Omental fat pad (tissue), 4 donors: ENCODE results near the gene PLEKHA1. TPM values are rescaled to one million over a fixed set of nuclear protein-coding genes. Genes with fewer than 3 reads are reported as not detected.

Experiments
- ATAC-seq: fragments of 150-250 bp; one replicate; pipeline ENCODE4 v1.9.1; 2016; ENCODE audit warnings: mild to moderate bottlenecking, moderate library complexity; ENCODE audit not compliant: low FRiP score
- DNase-seq: peaks from one replicate; pipeline ENCODE4 v3.0.0-alpha.2; 2019; ENCODE audit warnings: low spot score
- total RNA-seq, 4 donors: library from RNA; depleted of rRNA; stranded (reverse); fragments of >200 nt; gene quantifications; one replicate each; pipeline ENCODE4 v1.1.0, GENCODE V29; 2016
- TF ChIP-seq, protein P1 (sequence below), 3 donors: fragments of 450-650 bp; IDR thresholded peaks; one replicate each; pipeline ENCODE4 v1.5.1; 2016 to 2017; ENCODE audit warnings: antibody characterized with exemption in 3 of 3, mild to moderate bottlenecking in 3 of 3, moderate library complexity in 2 of 3

Gene PLEKHA1
- total RNA-seq, 4 donors from 2014 or later: 22.9 to 30.8 (median 26.8) TPM

DNA sequence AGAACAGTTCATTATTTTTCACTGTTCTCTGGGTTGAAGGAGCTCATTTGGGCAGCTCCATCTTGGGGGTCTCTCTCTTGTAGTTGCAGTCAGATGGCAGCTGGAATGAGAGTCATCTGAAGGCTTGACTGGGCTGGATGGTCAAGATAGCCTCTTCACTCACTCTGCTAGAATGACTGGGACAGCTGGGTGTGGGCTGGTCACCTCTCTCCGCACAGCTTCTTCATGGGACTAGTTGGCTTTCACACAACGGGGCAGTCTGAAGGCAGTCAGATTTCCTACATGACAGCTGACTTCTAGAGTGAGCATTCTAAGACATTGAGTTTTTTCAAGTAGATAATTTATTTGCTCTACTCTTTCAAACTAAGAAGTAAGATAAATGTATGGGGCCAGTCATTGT, 13.1 kb downstream of the PLEKHA1 start:
- no peak for ATAC-seq
- no peak for DNase-seq
- TF ChIP-seq, protein P1, sequence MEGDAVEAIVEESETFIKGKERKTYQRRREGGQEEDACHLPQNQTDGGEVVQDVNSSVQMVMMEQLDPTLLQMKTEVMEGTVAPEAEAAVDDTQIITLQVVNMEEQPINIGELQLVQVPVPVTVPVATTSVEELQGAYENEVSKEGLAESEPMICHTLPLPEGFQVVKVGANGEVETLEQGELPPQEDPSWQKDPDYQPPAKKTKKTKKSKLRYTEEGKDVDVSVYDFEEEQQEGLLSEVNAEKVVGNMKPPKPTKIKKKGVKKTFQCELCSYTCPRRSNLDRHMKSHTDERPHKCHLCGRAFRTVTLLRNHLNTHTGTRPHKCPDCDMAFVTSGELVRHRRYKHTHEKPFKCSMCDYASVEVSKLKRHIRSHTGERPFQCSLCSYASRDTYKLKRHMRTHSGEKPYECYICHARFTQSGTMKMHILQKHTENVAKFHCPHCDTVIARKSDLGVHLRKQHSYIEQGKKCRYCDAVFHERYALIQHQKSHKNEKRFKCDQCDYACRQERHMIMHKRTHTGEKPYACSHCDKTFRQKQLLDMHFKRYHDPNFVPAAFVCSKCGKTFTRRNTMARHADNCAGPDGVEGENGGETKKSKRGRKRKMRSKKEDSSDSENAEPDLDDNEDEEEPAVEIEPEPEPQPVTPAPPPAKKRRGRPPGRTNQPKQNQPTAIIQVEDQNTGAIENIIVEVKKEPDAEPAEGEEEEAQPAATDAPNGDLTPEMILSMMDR (IDR thresholded peaks at IDR 0.05): no peak

DNA sequence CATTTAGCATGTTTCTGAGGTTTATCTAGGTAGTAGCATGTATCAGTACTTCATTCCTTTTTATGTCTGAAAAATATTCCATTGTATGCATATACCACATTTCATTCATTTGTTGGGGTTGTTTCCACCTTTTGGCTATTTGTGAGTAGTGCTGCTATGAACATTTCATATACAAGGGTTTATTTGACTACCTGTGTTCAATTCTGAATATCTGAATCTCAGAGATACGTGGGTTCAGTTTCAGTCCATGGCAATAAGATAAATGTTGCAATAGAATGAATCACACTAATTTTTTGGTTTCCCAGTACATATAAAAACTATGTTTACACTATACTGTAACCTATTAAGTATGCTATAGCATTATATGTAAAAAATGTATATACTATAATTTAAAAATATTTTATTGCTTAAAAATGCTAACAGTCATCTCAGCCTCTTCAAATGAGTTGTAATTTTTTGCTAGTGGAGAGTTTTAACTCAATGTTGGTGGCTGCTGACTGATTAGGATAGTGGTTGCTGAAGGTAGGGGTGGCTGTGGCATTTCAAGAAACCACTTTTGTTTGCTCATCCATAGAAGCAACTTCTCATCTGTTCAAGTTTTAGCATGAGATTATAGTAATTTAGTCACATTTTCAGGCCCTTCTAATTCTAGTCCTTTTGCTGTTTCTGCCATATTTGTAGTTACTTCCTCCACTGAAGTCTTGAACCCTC, 13.9 kb downstream of the PLEKHA1 start:
- ATAC-seq: no peak
- no peak for DNase-seq
- TF ChIP-seq, protein P1 (IDR thresholded peaks at IDR 0.05): no peak

DNA sequence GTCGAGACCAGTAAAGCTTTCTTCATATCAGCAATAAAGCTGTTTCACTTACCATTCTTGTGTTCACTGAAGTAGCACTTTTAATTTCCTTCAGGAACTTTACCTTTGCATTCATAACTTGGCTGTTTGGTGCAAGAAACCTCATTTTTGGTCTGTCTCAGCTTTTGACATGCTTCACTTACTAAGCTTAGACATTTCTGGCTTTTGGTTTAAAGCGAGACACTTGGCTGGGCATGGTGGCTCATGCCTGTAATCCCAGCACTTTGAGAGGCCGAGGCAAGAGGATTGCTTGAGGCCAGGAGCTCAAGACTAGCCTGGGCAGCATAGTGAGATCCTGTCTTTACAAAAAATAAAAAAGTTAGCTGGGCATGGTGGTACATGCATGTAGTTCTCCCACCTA, 15.8 kb downstream of the PLEKHA1 start:
- TF ChIP-seq, protein P1 (IDR thresholded peaks at IDR 0.05): no peak
- ATAC-seq (no peak), DNase-seq (no peak)

DNA sequence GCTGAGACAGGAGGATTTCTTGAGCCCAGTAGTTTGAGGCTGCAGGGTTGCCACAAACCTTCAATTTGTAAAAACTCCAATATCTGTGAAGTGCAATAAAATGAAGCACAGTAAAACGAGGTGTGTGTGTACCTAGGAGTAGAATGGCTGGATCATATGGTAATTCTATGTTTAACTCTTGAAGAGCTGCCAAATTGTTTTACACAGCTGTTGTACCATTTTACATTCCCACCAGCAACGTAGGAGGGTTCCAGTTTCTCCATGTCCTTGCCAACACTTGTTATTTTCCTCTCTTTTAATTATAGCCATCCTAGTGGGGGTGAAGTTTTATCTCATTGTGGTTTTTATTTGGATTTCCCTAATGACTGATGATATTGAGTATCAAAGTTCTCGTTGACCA, 16.2 kb downstream of the PLEKHA1 start:
- DNase-seq: no peak
- ATAC-seq: no peak
- TF ChIP-seq, protein P1 (IDR thresholded peaks at IDR 0.05): no peak

DNA sequence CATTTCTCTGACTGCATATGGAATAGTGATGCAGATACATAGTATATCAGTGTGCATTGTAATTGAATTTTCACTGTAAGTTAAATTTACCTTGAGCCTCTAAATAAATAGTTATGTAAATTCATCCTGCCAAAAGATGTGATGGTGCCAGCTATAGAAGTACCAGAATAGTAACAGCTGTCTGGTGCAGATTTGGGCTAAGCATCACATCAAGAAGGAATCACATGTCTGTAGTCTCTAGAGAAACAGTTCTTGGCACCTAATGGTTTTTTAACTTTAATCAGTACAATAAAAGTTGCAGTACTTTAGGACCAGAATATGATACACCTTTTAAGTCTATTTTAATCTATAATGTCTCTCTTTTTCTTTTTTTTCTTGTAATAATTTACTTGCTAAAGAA, 17.4 kb downstream of the PLEKHA1 start:
- no peak for ATAC-seq
- no peak for DNase-seq
- TF ChIP-seq, protein P1 (IDR thresholded peaks at IDR 0.05): no peak

DNA sequence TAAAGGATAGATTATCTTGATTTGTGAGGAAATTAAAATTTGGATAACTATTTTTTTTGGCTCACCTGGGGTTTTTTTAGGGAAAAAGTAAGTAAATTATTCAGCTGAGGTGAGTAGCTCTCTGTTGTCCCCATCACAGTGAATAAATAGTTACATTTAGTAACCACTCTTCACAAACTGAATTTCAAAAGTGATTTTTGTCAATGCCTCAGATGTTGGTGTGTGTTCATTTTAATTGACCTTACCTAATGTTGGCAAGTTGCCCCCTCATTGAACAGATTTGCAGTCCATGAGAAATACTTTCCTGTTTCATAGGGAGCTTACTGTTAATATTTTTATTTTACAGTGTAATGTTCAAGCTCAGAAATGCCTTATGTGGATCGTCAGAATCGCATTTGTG, 18.3 kb downstream of the PLEKHA1 start:
- TF ChIP-seq, protein P1 (IDR thresholded peaks at IDR 0.05): no peak
- ATAC-seq (no peak), DNase-seq (no peak)

DNA sequence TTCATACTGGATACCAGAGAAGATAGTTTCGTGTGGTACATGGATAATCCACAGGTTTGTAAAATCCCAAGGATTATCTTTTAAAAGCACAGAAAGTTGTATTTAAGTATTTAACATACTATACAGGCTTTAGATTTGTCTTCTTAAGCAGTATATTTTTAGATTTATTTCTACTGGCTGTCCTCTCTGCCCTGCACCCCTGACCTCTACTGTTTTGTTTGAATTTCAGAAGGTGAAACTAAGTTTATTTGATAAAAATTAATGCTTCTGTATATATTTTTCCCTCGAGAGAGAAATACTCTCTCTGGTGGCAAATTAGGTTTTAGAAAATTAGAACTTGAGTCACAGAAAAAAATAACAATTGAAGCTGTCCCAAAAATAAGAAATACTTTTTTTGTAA, 18.8 kb downstream of the PLEKHA1 start:
- DNase-seq: no peak
- TF ChIP-seq, protein P1 (IDR thresholded peaks at IDR 0.05): no peak
- ATAC-seq: no peak
